HepG2 (cell line): ENCODE data around the gene CHMP1A. TPM values are rescaled to one million over a fixed set of nuclear protein-coding genes. Genes with fewer than 3 reads are reported as not detected.
A peak's percentile ranks its signal among the peaks of the same experiment; 100 is the strongest.

Source experiments
- ATAC-seq: fragments of 200-7000 bp; cut with Tn5 transposase; 3 replicates; pipeline ENCODE4 v1.9.1; 2020; ENCODE audit warnings: mild to moderate bottlenecking, moderate library complexity
- BruUV-seq: library from RNA; stranded (reverse); fragments of 400-500 nt; replicated peaks from 2 replicates; lab custom pipeline; 2021; lab: Mats Ljungman, UMichigan
- CTCF ChIA-PET: fragments of 300-600 bp; formaldehyde crosslinking; extraction: SDS; loops from one replicate; lab custom pipeline; 2021; ENCODE audit warnings: low total read pairs, inconsistent platforms, low intra/inter-chr PET ratio; lab: Yijun Ruan, JAX
- POLR2A ChIA-PET: fragments of 350-600 bp; sonication (Branson Sonifier 250); formaldehyde crosslinking; loops from one replicate; lab custom pipeline; 2020; ENCODE audit warnings: antibody characterized with exemption, inconsistent platforms; lab: Yijun Ruan, JAX
- DNase-seq: peaks from one replicate; pipeline ENCODE4 v3.0.0-alpha.2; 2015; ENCODE audit warnings: low spot score
- FAIRE-seq: peaks from 3 replicates; lab custom pipeline; 2011; peaks lifted over from hg19 to GRCh38; lab: Jason Lieb, UNC
- H2AFZ ChIP-seq: one replicate; pipeline ENCODE4 v1.6.1; 2011; ENCODE audit warnings: low read length, inconsistent platforms
- H3K27ac ChIP-seq: fragments of 300-600 bp; 3 replicates; pipeline ENCODE4 v1.8.0; 2011; ENCODE audit warnings: mixed run types, mild to moderate bottlenecking, mixed read lengths, low read length, inconsistent platforms; ENCODE audit not compliant: insufficient read depth; ENCODE audit errors: extremely low read length
- H3K27me3 ChIP-seq, 2 experiments: fragments of 200-600 bp in 1 of 2; 2 replicates in 1 of 2; 3 replicates in 1 of 2; pipeline versions ENCODE4 v1.6.0 to v1.8.0; 2011; ENCODE audit warnings: low read length in 2 of 2, mild to moderate bottlenecking in 2 of 2, moderate library complexity in 2 of 2, inconsistent platforms in 1 of 2; ENCODE audit not compliant: insufficient read depth in 2 of 2, control insufficient read depth in 1 of 2
- H3K36me3 ChIP-seq, 2 experiments: fragments of 200-600 bp in 1 of 2; replicated peaks in 1 of 2; 2 replicates in 1 of 2; 3 replicates in 1 of 2; pipeline versions ENCODE4 v1.5.1 to v1.8.0; 2011; ENCODE audit warnings: low read length in 2 of 2, inconsistent platforms in 1 of 2; ENCODE audit not compliant: insufficient read depth in 2 of 2, control insufficient read depth in 1 of 2
- H3K4me1 ChIP-seq: 2 replicates; pipeline ENCODE4 v1.5.1; 2012; ENCODE audit warnings: low read length, inconsistent platforms; ENCODE audit not compliant: insufficient read depth
- H3K4me2 ChIP-seq: 2 replicates; pipeline ENCODE4 v1.6.0; 2011; ENCODE audit warnings: low read depth, low read length, inconsistent platforms
- H3K4me3 ChIP-seq, 3 experiments: fragments of 200-600 bp in 1 of 3; sonication (generic), shearing (Covaris generic) in 1 of 3; replicated peaks in 1 of 3; 2 replicates each; pipeline ENCODE4 v1.5.1; 2011 to 2016; ENCODE audit warnings: low read length in 3 of 3, inconsistent platforms in 2 of 3, low read depth in 2 of 3, mild to moderate bottlenecking in 2 of 3, control low read depth in 1 of 3, mixed read lengths in 1 of 3; ENCODE audit not compliant: insufficient read depth in 1 of 3
- H3K79me2 ChIP-seq: one replicate; pipeline ENCODE4 v1.6.1; 2011; ENCODE audit warnings: low read length, inconsistent platforms; ENCODE audit not compliant: insufficient read depth
- H3K9ac ChIP-seq: 2 replicates; pipeline ENCODE4 v1.6.0; 2011; ENCODE audit warnings: mild to moderate bottlenecking, low read depth, low read length, inconsistent platforms; ENCODE audit not compliant: insufficient read depth
- H3K9me3 ChIP-seq: 2 replicates; pipeline ENCODE4 v1.5.1; 2012; ENCODE audit warnings: mild to moderate bottlenecking, low read length
- H4K20me1 ChIP-seq: 2 replicates; pipeline ENCODE4 v1.6.0; 2011; ENCODE audit warnings: inconsistent platforms, mild to moderate bottlenecking, low read length, moderate library complexity; ENCODE audit not compliant: insufficient read depth
- FOXO1 ChIP-seq: sonication (generic); formaldehyde crosslinking; IDR thresholded peaks from 2 replicates; pipeline ENCODE4 v1.4.0; 2020; ENCODE audit warnings: missing genetic modification reagents
- KLF6 ChIP-seq: IDR thresholded peaks from 2 replicates; pipeline ENCODE4 v1.8.0; 2016; ENCODE audit warnings: missing biosample characterization, missing genetic modification reagents
- MAZ ChIP-seq, 2 experiments: sonication (generic) in 1 of 2; formaldehyde crosslinking in 1 of 2; IDR thresholded peaks; 2 replicates each; pipeline versions ENCODE4 v1.5.0 to v1.6.1; 2012 to 2020; ENCODE audit warnings: low read depth in 2 of 2, mild to moderate bottlenecking in 2 of 2, borderline replicate concordance in 1 of 2, improper control_type of control experiment in 1 of 2, low read length in 1 of 2, missing genetic modification reagents in 1 of 2, moderate library complexity in 1 of 2
- MZF1 ChIP-seq: sonication (generic); formaldehyde crosslinking; IDR thresholded peaks from 2 replicates; pipeline ENCODE4 v1.8.1; 2023; ENCODE audit warnings: mild to moderate bottlenecking, missing genetic modification reagents, borderline replicate concordance
- NR2F1 ChIP-seq, 2 experiments: fragments of 450-650 bp in 1 of 2; formaldehyde crosslinking in 1 of 2; IDR thresholded peaks; 2 replicates each; pipeline versions ENCODE4 v1.5.0 to v1.6.1; 2016 to 2020; ENCODE audit warnings: mild to moderate bottlenecking in 1 of 2, missing compliant biosample characterization in 1 of 2, missing genetic modification reagents in 1 of 2, moderate library complexity in 1 of 2
- RBAK ChIP-seq: sonication (generic); formaldehyde crosslinking; IDR thresholded peaks from 2 replicates; pipeline ENCODE4 v1.5.1; 2020; ENCODE audit warnings: mild to moderate bottlenecking, missing genetic modification reagents
- SIX1 ChIP-seq: sonication (generic); formaldehyde crosslinking; IDR thresholded peaks from 2 replicates; pipeline ENCODE4 v1.4.0; 2020; ENCODE audit warnings: missing genetic modification reagents, borderline replicate concordance
- ZBTB7A ChIP-seq: sonication (generic); formaldehyde crosslinking; IDR thresholded peaks from 2 replicates; pipeline ENCODE4 v1.8.0; 2022; ENCODE audit warnings: mild to moderate bottlenecking, missing genetic modification reagents
- ZKSCAN1 ChIP-seq: fragments of 150-350 bp; IDR thresholded peaks from 2 replicates; pipeline ENCODE4 v1.6.1; 2014; ENCODE audit warnings: low read length
- ZNF180 ChIP-seq: sonication (generic); formaldehyde crosslinking; IDR thresholded peaks from 2 replicates; pipeline ENCODE4 v1.4.0; 2020; ENCODE audit warnings: low read depth, missing genetic modification reagents, borderline replicate concordance
- ZNF329 ChIP-seq: sonication (generic); formaldehyde crosslinking; IDR thresholded peaks from 2 replicates; pipeline ENCODE4 v1.9.0; 2021; ENCODE audit warnings: low read depth, mild to moderate bottlenecking, missing genetic modification reagents
- ZNF333 ChIP-seq: sonication (generic); formaldehyde crosslinking; IDR thresholded peaks from 2 replicates; pipeline ENCODE4 v1.4.0; 2020; ENCODE audit warnings: mild to moderate bottlenecking, missing genetic modification reagents, borderline replicate concordance
- ZNF382 ChIP-seq: sonication (generic); formaldehyde crosslinking; IDR thresholded peaks from 2 replicates; pipeline ENCODE4 v1.5.0; 2020; ENCODE audit warnings: missing genetic modification reagents, mild to moderate bottlenecking, borderline replicate concordance
- ZNF747 ChIP-seq: sonication (generic); formaldehyde crosslinking; IDR thresholded peaks from 2 replicates; pipeline ENCODE4 v1.8.1; 2023; ENCODE audit warnings: missing genetic modification reagents, mild to moderate bottlenecking, borderline replicate concordance
- ZNF781 ChIP-seq: sonication (generic); formaldehyde crosslinking; IDR thresholded peaks from 2 replicates; pipeline ENCODE4 v1.5.1; 2020; ENCODE audit warnings: borderline replicate concordance, mild to moderate bottlenecking, missing genetic modification reagents; ENCODE audit errors: not compliant biosample characterization
- WGBS: methylation state at CpG from one replicate; pipeline ENCODE4 v1.1.6; 2017; ENCODE audit warnings: low lambda C conversion rate; 5-methylcytosine and 5-hydroxymethylcytosine counted together
- in situ Hi-C: cut with HindIII; loops from 2 replicates; pipeline ENCODE4 v1.10.0; 2017; ENCODE audit warnings: low pct_unique_long_range_greater_than_20kb; ENCODE audit not compliant: extremely low pct_ligation_motif_present
- intact Hi-C: fragments of 100-400 bp; cut with micrococcal nuclease; formaldehyde crosslinking; loops from one replicate; pipeline ENCODE4 v1.10.0; 2022; ENCODE audit not compliant: unreplicated experiment
- polyA plus RNA-seq, 8 experiments: library from polyadenylated mRNA; depleted of rRNA in 3 of 8; stranded (reverse) in 7 of 8; unstranded in 1 of 8; fragments of >200 nt; fragmentation: Illumina TruSeq in 4 of 8; extraction: Trizol in 4 of 8; gene quantifications; 2 replicates each; pipeline versions ENCODE4 v1.2.1 to v1.2.3, GENCODE V29; 2011 to 2016; ENCODE audit warnings: low read depth in 4 of 8, missing spikeins in 1 of 8, mixed read lengths in 1 of 8; ENCODE audit not compliant: insufficient read depth in 1 of 8
- total RNA-seq, 5 experiments: library from RNA; depleted of rRNA; stranded (reverse); fragments of >200 nt; fragmentation: Illumina TruSeq; extraction: Trizol; gene quantifications; 2 replicates each; pipeline ENCODE4 v1.2.3, GENCODE V29; 2016; ENCODE audit warnings: low read depth in 1 of 5
- TF ChIP-seq, protein P1 (sequence below), 2 experiments: fragments of 450-650 bp in 1 of 2; sonication (generic) in 1 of 2; formaldehyde crosslinking; IDR thresholded peaks; 2 replicates each; pipeline versions ENCODE4 v1.5.0 to v1.8.0; 2020 to 2022; ENCODE audit warnings: mild to moderate bottlenecking in 1 of 2, missing genetic modification reagents in 1 of 2
- TF ChIP-seq, protein P2 (sequence below): sonication (generic); formaldehyde crosslinking; IDR thresholded peaks from 2 replicates; pipeline ENCODE4 v1.5.1; 2020; ENCODE audit warnings: missing genetic modification reagents, mild to moderate bottlenecking, borderline replicate concordance
- TF ChIP-seq, protein P3 (sequence below): sonication (generic); formaldehyde crosslinking; IDR thresholded peaks from 2 replicates; pipeline ENCODE4 v1.5.0; 2020; ENCODE audit warnings: missing genetic modification reagents
- TF ChIP-seq, protein P4 (sequence below): sonication (generic); formaldehyde crosslinking; IDR thresholded peaks from 2 replicates; pipeline ENCODE4 v1.4.0; 2020; ENCODE audit warnings: low read depth, mild to moderate bottlenecking, missing genetic modification reagents

The CHMP1A gene
- total and polyA plus RNA-seq, 2 of the 13 experiments (the other 11 are each of a cell fraction or from before 2014, with no cell fraction given): 69.4 to 73.3 TPM

DNA sequence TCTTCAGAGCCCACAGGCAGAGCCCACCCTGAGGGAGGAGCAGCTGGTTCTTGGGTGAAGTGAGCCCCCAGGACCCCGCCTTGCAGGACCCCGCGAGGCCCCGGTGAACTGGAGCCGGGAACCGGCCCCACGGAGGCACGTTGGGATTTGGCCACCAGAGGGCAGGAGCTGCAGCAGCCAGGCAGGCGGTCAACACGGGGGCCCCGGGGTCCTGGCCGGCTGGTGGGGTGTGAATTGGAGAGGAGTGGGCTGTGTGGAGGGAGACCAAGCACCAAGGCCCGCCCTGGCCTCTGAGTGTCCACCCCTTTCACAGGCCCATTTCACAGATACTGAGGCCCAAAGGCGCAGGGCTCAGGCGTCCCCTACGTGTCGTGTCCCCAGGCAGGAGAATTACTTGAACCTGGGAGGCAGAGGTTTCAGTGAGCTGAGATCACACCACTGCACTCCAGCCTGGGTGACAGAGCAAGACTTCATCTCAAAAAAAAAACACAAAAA lies 41.9 kb downstream of the CHMP1A start:
- 41% methylated on average over 7 of the region's 17 CpGs for WGBS
- DNase-seq (no peak), FAIRE-seq (no peak), ATAC-seq (peak; percentile 73)
- Histone ChIP-seq H3K27ac (no peak overlapping the region), H3K4me2 (peak overlapping the region; percentile 62), H2AFZ (no peak overlapping the region), H3K27me3 (peaks cover 5 to 20% of the 10 kb centered on the region in 2 experiments; a peak in 2 of 5 replicates), H3K9ac (no peak overlapping the region), H3K9me3 (no peaks in the 10 kb centered on the region), H3K4me1 (peaks cover 45% of the 10 kb centered on the region), H4K20me1 (no peaks in the 10 kb centered on the region), H3K36me3 (no peaks in the 10 kb centered on the region), H3K79me2 (no peaks in the 10 kb centered on the region), H3K4me3 (peak overlapping the region in 1 of 3 experiments; percentile 48; a peak in 1 of 6 replicates)
- BruUV-seq: no TSS peak
- in situ Hi-C loops (no loop called here), intact Hi-C loops (loop anchor here (1.0 kb wide), 1 partner anchor 26 kb away; no protein-coding TSS in a partner anchor)
- POLR2A ChIA-PET: no interaction called here
- CTCF ChIA-PET: interaction anchor here (1.0 to 2.6 kb wide), 3 partner anchors 16 to 25 kb away, joined by 3 to 34 read pairs (median 3); no protein-coding TSS in a partner anchor
- TF ChIP-seq, protein P1, sequence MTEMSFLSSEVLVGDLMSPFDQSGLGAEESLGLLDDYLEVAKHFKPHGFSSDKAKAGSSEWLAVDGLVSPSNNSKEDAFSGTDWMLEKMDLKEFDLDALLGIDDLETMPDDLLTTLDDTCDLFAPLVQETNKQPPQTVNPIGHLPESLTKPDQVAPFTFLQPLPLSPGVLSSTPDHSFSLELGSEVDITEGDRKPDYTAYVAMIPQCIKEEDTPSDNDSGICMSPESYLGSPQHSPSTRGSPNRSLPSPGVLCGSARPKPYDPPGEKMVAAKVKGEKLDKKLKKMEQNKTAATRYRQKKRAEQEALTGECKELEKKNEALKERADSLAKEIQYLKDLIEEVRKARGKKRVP (CRISPR knock-in tag; IDR thresholded peaks at IDR 0.05): no peak
- TF ChIP-seq FOXO1 (CRISPR knock-in tag): 0 out of 2 replicates have a peak, but pooled peaks have one; percentile 48
- TF ChIP-seq SIX1 (CRISPR knock-in tag): no peak
- TF ChIP-seq ZNF781 (CRISPR knock-in tag): no peak
- 0 out of 2 replicates have a peak, but pooled peaks have one; percentile 37 for TF ChIP-seq KLF6 (CRISPR knock-in tag)
- TF ChIP-seq ZKSCAN1: no peak
- TF ChIP-seq ZBTB7A (CRISPR knock-in tag): peak; percentile 90
- TF ChIP-seq, protein P2, sequence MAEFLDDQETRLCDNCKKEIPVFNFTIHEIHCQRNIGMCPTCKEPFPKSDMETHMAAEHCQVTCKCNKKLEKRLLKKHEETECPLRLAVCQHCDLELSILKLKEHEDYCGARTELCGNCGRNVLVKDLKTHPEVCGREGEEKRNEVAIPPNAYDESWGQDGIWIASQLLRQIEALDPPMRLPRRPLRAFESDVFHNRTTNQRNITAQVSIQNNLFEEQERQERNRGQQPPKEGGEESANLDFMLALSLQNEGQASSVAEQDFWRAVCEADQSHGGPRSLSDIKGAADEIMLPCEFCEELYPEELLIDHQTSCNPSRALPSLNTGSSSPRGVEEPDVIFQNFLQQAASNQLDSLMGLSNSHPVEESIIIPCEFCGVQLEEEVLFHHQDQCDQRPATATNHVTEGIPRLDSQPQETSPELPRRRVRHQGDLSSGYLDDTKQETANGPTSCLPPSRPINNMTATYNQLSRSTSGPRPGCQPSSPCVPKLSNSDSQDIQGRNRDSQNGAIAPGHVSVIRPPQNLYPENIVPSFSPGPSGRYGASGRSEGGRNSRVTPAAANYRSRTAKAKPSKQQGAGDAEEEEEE (CRISPR knock-in tag): no peak
- TF ChIP-seq ZNF329 (CRISPR knock-in tag): peak; percentile 20; the same call in 1 of the 2 replicates
- no peak for TF ChIP-seq MZF1
- TF ChIP-seq NR2F1 (CRISPR knock-in tag; IDR thresholded peaks at IDR 0.05): no peak
- TF ChIP-seq, protein P3, sequence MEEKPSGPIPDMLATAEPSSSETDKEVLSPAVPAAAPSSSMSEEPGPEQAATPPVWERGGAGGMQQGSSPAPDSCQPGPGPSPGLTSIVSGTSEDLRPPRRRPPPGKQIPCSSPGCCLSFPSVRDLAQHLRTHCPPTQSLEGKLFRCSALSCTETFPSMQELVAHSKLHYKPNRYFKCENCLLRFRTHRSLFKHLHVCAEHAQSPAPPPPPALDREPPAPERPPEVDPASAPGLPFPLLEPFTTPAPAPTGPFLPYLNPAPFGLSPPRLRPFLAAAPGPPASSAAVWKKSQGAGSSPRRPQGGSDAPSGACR (CRISPR knock-in tag): peak; percentile 68; the same call in 1 of the 2 replicates
- TF ChIP-seq RBAK (CRISPR knock-in tag): no peak
- TF ChIP-seq, protein P4, sequence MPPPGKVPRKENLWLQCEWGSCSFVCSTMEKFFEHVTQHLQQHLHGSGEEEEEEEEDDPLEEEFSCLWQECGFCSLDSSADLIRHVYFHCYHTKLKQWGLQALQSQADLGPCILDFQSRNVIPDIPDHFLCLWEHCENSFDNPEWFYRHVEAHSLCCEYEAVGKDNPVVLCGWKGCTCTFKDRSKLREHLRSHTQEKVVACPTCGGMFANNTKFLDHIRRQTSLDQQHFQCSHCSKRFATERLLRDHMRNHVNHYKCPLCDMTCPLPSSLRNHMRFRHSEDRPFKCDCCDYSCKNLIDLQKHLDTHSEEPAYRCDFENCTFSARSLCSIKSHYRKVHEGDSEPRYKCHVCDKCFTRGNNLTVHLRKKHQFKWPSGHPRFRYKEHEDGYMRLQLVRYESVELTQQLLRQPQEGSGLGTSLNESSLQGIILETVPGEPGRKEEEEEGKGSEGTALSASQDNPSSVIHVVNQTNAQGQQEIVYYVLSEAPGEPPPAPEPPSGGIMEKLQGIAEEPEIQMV (CRISPR knock-in tag): no peak
- TF ChIP-seq ZNF747 (CRISPR knock-in tag): no peak
- no peak for TF ChIP-seq ZNF333
- no peak for TF ChIP-seq ZNF180 (CRISPR knock-in tag)
- TF ChIP-seq MAZ (IDR thresholded peaks at IDR 0.05; ENCODE audit: borderline replicate concordance, low read depth, low read length): no peak
- TF ChIP-seq MAZ (CRISPR knock-in tag; IDR thresholded peaks at IDR 0.05; ENCODE audit: low read depth): peak; percentile 79
- TF ChIP-seq ZNF382 (CRISPR knock-in tag): no peak
